ENCODE results near the gene MON1A.

DNA sequence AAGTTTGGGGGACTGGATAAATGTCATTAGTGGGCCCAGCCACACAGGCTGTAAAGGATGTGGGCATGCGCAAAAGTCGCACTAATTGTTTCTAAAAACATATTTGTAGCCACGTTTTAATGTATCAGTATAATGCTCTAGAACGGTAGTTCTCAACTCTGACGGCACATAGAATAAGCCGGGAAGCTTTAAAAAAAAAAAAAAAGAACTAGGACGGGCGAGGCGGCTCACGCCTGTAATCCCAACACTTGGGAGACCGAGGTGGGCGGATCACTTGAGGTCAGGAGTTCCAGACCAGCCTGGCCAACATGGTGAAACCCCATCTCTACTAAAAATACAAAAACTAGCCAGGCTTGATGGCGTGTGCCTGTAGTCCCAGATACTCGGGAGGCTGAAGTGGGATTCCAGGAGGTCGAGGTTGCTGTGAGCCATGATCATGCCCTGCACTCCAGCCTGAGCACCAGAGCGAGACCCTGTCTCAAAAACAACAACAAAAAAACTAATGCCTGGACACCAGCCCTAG lies 618 bp upstream of the MON1A start:
- TF ChIP-seq, protein P1, sequence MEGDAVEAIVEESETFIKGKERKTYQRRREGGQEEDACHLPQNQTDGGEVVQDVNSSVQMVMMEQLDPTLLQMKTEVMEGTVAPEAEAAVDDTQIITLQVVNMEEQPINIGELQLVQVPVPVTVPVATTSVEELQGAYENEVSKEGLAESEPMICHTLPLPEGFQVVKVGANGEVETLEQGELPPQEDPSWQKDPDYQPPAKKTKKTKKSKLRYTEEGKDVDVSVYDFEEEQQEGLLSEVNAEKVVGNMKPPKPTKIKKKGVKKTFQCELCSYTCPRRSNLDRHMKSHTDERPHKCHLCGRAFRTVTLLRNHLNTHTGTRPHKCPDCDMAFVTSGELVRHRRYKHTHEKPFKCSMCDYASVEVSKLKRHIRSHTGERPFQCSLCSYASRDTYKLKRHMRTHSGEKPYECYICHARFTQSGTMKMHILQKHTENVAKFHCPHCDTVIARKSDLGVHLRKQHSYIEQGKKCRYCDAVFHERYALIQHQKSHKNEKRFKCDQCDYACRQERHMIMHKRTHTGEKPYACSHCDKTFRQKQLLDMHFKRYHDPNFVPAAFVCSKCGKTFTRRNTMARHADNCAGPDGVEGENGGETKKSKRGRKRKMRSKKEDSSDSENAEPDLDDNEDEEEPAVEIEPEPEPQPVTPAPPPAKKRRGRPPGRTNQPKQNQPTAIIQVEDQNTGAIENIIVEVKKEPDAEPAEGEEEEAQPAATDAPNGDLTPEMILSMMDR (IDR thresholded peaks at IDR 0.05), result no peak
- TF ChIP-seq POLR2A (IDR thresholded peaks at IDR 0.05), result no peak
